Measurements from ENCODE around the gene KIAA0825.

- TF ChIP-seq CTCF (IDR thresholded peaks at IDR 0.05) (no peak), POLR2A (IDR thresholded peaks at IDR 0.05) (no peak), EP300 (IDR thresholded peaks at IDR 0.05) (no peak)
Measured at GRCh38 chr5:94254214-94254613, 364.2 kb downstream of the KIAA0825 start.

All from tibial nerve (tissue), 4 donors.